Activated CD4-positive, alpha-beta T cell treated with anti-CD3 and anti-CD28 coated beads, Interleukin-2, Interleukin-6, amounts not matched to agents 100 ng/mL and 50 ng/mL, durations not matched to agents 16 hours and 8 hours (primary cell): ENCODE data around the gene FAM222A.

ENCODE experiments used
- DNase-seq: peaks from one replicate; pipeline ENCODE4 v3.0.0-alpha.2; 2020

FAM222A gene

DNA sequence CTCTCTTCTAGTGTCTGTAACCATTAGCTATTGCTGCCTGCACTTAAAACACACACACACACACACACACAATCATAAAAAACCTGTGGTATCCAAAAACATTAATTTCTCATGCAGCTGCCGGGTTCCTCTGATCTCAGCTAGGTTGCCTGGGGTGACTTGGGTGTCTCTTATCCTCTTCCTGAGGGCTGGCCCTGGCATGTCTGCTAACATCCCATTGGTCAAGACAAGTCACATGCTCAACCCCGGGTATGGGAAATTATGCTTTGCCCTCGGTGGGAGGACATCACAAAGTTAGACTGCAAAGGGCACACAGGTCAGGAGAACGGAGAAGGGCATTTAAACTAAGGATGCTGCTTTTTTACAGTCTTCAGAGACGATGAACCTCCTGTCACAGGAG, 63.9 kb downstream of the FAM222A start:
- peak; percentile 50 for DNase-seq

- no peak for DNase-seq
Measured at GRCh38 chr12:109778684-109779083, 65.1 kb downstream of the FAM222A start.

DNA sequence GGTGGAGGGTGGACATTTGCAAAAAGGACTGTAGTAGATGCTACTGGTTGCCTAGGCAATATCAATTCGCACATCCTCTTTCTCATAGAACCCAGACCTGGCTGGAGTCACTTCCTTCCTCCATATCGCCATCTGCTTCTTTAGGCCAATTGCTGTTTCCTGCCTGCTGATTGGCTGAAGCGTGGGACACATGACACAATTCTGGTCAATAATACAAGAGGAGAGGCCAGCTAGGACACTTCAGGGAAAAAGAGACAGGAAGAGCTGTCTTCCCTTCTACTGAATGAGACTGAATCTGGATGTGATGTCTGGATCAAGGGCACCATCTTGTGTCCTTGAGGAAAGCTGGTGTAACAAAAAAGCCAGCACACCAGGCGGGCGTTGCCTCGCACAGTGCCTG, 65.8 kb downstream of the FAM222A start:
- no peak for DNase-seq

DNA sequence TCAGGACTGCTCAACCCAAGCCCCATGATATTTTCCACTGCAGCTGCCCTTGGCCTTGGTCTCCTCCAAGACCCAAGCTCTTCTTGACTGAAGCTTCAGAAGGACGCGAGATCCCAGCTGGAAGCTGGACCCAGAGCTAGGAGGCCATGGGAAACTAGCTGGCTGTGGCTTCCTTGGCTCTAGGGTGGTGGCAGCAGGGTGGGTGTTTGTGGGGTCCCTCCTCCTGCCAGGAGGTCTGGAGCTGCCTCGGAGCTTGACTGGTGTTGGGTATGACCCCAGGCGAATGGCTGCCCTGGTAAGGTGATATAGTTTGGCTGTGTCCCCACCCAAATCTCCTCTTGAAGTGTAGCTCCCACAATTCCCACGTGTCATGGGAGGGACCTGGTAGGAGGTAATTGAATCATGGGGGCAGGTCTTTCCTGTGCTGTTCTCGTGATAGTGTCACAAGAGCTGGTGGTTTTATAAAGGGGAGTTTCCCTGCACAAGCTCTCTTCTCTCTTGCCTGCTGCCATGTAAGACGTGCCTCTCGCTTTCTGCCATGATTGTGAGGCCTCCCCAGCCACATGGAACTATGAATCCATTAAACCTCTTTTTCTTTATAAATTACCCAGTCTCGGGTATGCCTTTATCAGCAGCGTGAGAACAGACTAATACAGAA, 68.2 kb downstream of the FAM222A start:
- no peak for DNase-seq

DNA sequence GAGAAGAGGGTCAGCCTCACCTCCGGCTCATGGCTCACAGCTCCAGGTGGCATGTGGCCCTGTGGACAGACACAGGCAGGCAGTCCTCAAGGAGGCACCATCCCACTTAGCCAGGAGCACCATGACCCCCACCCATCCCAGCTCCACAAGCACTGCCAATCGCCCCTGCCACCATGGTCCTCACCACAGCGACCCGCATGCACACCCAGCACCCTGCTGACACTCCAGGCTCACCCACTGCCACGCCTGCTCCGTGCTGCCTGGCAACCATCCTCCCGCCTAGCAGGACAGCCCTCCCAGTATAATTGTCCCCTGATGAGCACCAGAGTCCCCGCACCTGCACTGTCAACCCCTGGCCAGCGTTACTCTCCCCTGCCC, 68.7 kb downstream of the FAM222A start:
- no peak for DNase-seq

- no peak for DNase-seq
Measured at GRCh38 chr12:109783135-109783964, 69.7 kb downstream of the FAM222A start.

DNA sequence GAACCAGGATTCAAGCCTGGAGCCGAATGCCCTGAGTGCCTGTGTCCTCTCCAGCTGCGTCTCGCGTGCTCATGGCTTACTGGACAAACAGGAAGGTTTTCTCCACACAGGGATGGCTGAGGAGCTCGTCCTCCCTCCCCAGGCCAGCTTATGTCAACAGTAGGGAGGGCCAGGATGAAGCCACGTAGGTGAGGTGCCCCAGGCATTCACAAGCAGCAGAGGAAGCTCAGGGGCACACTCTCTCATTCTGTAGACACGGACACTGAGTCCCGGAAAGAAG, 70.3 kb downstream of the FAM222A start:
- no peak for DNase-seq

GRCh38 chr12:109785854-109786253, 72.2 kb downstream of the FAM222A start:
- no peak for DNase-seq

DNA sequence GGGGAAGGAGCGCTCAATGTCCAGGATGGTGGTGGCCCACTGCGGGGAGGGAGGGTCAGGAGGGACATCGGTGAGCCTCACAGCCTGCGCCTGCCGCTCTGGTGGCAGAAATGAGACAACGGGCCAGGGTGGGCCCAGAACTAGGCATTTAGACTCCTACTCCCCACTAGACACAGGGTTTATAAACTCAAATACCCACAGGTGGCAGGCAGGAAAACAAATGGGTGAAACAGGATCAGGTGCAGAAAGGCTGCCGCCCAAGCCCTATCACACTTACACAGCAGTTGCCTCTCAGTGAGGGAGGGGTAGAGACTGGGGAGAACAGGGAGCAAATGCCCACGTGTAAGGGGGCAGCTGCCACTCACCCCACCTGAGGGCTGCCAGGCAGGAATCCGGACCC, 73.2 kb downstream of the FAM222A start:
- no peak for DNase-seq

- DNase-seq = no peak
Measured at GRCh38 chr12:109789526-109790048, 76.0 kb downstream of the FAM222A start.

DNA sequence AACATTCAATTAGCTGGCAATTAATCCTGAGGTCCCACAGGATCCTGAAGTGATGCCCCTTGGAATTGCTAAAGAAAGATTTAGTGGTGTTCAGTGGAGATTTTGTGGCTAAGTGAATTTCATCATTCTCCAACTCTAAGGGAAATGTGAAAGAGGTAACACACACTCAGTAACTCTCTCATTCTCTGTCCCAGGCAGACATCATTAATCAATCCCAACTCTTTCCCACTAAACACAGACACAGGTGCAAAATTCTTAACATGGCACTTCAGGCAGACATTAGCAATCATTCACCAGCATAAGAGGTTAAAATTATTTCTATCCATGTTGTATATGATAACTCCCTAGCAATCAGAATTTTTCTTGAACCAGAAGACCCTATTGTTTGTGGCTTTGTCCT, 79.4 kb downstream of the FAM222A start:
- no peak for DNase-seq

DNA sequence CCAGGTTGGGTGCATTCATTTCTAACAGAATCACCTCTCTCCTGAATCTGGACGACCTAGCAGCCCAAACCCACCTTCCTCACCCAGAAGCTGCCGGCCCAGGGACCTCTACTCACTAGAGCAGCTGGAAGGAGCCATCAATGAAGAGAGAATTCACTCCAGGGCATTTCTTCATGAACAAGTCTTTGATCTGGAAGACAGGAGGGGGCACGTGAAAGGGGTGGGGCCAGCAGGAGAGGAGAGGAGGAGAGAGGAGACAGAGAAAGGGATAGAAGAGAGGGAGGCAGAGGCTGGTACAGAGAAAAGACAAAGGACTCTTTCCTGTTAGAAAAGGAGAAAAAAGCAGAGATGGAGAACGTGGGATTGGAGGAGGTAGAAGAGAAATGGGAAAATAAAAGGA, 79.8 kb downstream of the FAM222A start:
- no peak for DNase-seq

- DNase-seq = no peak
Measured at GRCh38 chr12:109793826-109794501, 80.3 kb downstream of the FAM222A start.

- no peak for DNase-seq
Measured at GRCh38 chr12:109795023-109795422, 81.4 kb downstream of the FAM222A start.

GRCh38 chr12:109796057-109796456, 82.4 kb downstream of the FAM222A start:
- DNase-seq = no peak

DNA sequence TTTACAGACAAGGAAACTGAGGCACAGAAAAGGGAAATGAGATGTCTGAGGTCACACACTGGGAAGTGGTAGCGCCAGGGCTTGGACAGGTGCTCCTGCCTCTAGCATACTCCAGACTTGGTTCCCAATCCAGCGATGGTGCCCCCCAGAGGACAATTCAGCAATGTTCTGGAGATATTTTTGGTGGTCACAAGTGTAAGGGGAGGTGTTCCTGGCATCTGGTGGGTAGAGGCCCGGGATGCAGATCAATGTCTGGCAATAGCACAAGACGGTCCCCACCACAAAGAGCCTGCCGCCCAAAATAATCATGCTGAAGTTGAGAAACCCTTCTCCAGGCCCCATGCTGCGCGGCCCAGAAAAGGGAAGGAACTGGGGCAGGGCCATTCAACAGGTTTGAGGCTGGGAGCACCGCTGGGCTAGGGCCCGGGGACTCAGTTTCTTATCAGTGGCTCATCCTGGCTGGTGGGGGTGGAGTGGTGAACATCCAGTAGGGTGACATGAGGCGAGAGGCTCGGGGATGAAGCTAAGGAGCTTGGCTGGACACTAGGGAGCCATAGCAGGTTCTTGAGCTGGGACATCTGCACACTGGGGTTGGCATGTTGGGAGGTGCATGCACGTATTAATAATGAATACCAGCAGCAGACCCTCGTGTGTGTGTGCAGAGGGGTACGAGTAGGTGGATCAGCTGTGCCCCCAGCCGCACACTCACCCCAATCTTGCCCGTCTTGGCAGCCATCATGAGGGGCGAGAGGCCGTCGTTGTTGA, 84.5 kb downstream of the FAM222A start:
- DNase-seq = peak; percentile 10

GRCh38 chr12:109798691-109799090, 85.1 kb downstream of the FAM222A start:
- DNase-seq = no peak

- no peak for DNase-seq
Measured at GRCh38 chr12:109800536-109800935, 86.9 kb downstream of the FAM222A start.

DNA sequence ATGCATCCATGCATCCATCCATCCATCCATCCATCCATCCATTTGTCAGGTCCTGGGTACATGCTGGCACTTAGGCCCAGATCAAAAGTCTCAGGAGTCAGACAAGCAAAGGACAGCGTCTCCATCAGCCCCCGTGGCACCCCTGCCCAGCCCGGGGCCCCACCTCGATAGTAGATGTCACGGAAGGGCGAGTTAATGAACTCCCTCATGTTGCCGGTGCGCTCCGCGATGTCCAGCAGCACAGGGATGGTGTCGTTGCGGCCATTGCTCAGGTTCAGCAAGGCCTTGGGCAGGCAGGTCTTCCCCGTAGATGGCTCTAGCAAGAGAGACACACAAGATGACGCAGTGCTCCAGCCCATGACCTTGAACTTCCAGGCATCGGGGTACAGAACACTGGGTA, 89.2 kb downstream of the FAM222A start:
- no peak for DNase-seq

DNA sequence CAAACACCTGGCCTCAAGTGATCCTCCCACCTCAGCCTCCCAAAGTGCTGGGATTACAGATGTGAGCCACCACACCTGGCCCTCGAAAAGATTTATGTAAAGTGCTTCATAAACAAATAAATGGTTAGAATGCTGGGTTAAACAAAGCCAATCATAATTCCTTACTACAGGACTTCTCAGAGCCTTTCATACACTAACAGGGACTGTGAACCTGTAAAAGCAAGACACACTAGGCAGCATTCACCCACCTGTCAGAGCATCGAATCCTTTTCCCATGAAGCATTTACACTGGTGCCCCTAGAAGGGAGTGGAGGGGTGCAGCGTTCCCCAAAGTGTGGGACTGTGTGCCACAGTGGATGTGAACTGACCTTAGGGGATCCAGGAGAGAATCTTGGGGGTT, 90.1 kb downstream of the FAM222A start:
- no peak for DNase-seq

- DNase-seq = peak; percentile 73
Measured at GRCh38 chr12:109804820-109805761, 91.5 kb downstream of the FAM222A start.
